DOHH2 (cell line): ENCODE results near the gene LNX2.

Experiments
- CTCF ChIP-seq: fragments of 200-600 bp; sonication (generic); IDR thresholded peaks from one replicate; pipeline ENCODE4 v1.5.1; 2014; ENCODE audit warnings: antibody characterized with exemption, mild to moderate bottlenecking, low read depth, low read length; ENCODE audit not compliant: poor library complexity, severe bottlenecking
- EZH2phosphoT487 ChIP-seq: fragments of 200-600 bp; sonication (generic); IDR thresholded peaks from 2 replicates; pipeline ENCODE4 v1.6.1; 2017; ENCODE audit warnings: borderline replicate concordance, mild to moderate bottlenecking, antibody characterized with exemption, low read length, moderate library complexity, mixed read lengths

- TF ChIP-seq CTCF, result no peak
- no peak for TF ChIP-seq EZH2phosphoT487
These were observed 1.2 kb upstream of the LNX2 start, which contains the start of gene POLR1D for GRCh38 chr13:27621366-27622101.
